Endothelial cell of umbilical vein (primary cell): ENCODE measurements around the gene ZHX3. TPM values are rescaled to one million over a fixed set of nuclear protein-coding genes. Genes with fewer than 3 reads are reported as not detected.

Experiments
- BruUV-seq: library from RNA; stranded (reverse); fragments of 400-500 nt; replicated peaks from 2 replicates; lab custom pipeline; 2021; lab: Mats Ljungman, UMichigan
- CTCF ChIA-PET: fragments of 300-600, 350-600 bp; sonication (Branson Sonifier 250); formaldehyde crosslinking; loops from one replicate; lab custom pipeline; 2021; ENCODE audit warnings: antibody characterized with exemption, inconsistent platforms; lab: Charles Lee
- POLR2A ChIA-PET: fragments of 300-600, 350-600 bp; sonication (Branson Sonifier 250); formaldehyde crosslinking; loops from one replicate; lab custom pipeline; 2021; ENCODE audit warnings: antibody characterized with exemption, inconsistent platforms; lab: Charles Lee
- DNase-seq: peaks from one replicate; pipeline ENCODE4 v3.0.0-alpha.2; 2011; ENCODE audit warnings: low read depth, low spot score
- FAIRE-seq: peaks from 2 replicates; lab custom pipeline; 2011; peaks lifted over from hg19 to GRCh38; lab: Jason Lieb, UNC
- H2AFZ ChIP-seq: 2 replicates; pipeline ENCODE4 v1.6.0; 2012; ENCODE audit warnings: low read depth, low read length, control low read depth, inconsistent platforms
- H3K27ac ChIP-seq: 2 replicates; pipeline ENCODE4 v1.5.1; 2011; ENCODE audit warnings: low read depth, mild to moderate bottlenecking, control low read depth, low read length, moderate library complexity; ENCODE audit not compliant: insufficient read depth
- H3K27me3 ChIP-seq, 2 experiments: 2 replicates each; pipeline versions ENCODE4 v1.6.0 to v1.6.1; 2011; ENCODE audit warnings: low read length in 2 of 2, mixed read lengths in 1 of 2; ENCODE audit not compliant: control insufficient read depth in 2 of 2, insufficient read depth in 2 of 2
- H3K36me3 ChIP-seq, 2 experiments: 2 replicates in 1 of 2; 3 replicates in 1 of 2; pipeline ENCODE4 v1.5.1; 2011; ENCODE audit warnings: low read length in 2 of 2, mild to moderate bottlenecking in 1 of 2, moderate library complexity in 1 of 2; ENCODE audit not compliant: control insufficient read depth in 2 of 2, insufficient read depth in 2 of 2; ENCODE audit errors: extremely low read depth in 1 of 2
- H3K4me1 ChIP-seq: 3 replicates; pipeline ENCODE4 v1.5.1; 2011; ENCODE audit warnings: mild to moderate bottlenecking, low read length; ENCODE audit not compliant: control insufficient read depth, insufficient read depth; ENCODE audit errors: extremely low read depth
- H3K4me2 ChIP-seq: 2 replicates; pipeline ENCODE4 v1.6.1; 2011; ENCODE audit warnings: low read length, control low read depth, mixed read lengths; ENCODE audit not compliant: insufficient read depth
- H3K4me3 ChIP-seq, 3 experiments: fragments of 200-600 bp in 1 of 3; sonication (generic), shearing (Covaris generic) in 1 of 3; replicated peaks in 1 of 3; 2 replicates each; pipeline ENCODE4 v1.5.1; 2011 to 2016; ENCODE audit warnings: control low read depth in 3 of 3, low read length in 3 of 3, mild to moderate bottlenecking in 2 of 3, inconsistent platforms in 1 of 3, low read depth in 1 of 3, moderate library complexity in 1 of 3; ENCODE audit not compliant: insufficient read depth in 1 of 3
- H3K79me2 ChIP-seq: 2 replicates; pipeline ENCODE4 v1.6.0; 2012; ENCODE audit warnings: low read length, inconsistent platforms; ENCODE audit not compliant: control insufficient read depth, insufficient read depth
- H3K9ac ChIP-seq: replicated peaks from 2 replicates; pipeline ENCODE3; 2011; ENCODE audit warnings: low read length, control low read depth; ENCODE audit not compliant: insufficient read depth; ENCODE audit errors: extremely low read depth
- H3K9me1 ChIP-seq: replicated peaks from 3 replicates; pipeline ENCODE4 v1.6.0; 2011; ENCODE audit warnings: mild to moderate bottlenecking, low read length; ENCODE audit not compliant: control insufficient read depth, insufficient read depth; ENCODE audit errors: extremely low read depth
- H3K9me3 ChIP-seq: replicated peaks from 2 replicates; pipeline ENCODE4 v1.5.1; 2012; ENCODE audit warnings: low read length, inconsistent platforms; ENCODE audit not compliant: control insufficient read depth, insufficient read depth
- H4K20me1 ChIP-seq: replicated peaks from 2 replicates; pipeline ENCODE3; 2011; ENCODE audit warnings: mild to moderate bottlenecking, low read length; ENCODE audit not compliant: control insufficient read depth, insufficient read depth; ENCODE audit errors: extremely low read depth
- EZH2 ChIP-seq: IDR thresholded peaks from 2 replicates; pipeline ENCODE4 v1.6.1; 2012; ENCODE audit warnings: borderline replicate concordance, low read depth, mild to moderate bottlenecking, moderate library complexity, low read length, inconsistent platforms; ENCODE audit not compliant: severe bottlenecking
- FOS ChIP-seq: IDR thresholded peaks from 2 replicates; pipeline ENCODE4 v1.6.1; 2011; ENCODE audit warnings: mild to moderate bottlenecking, low read length, moderate library complexity, borderline replicate concordance; ENCODE audit not compliant: insufficient read depth
- GATA2 ChIP-seq: IDR thresholded peaks from 2 replicates; pipeline ENCODE4 v1.7.0; 2011; ENCODE audit warnings: low read depth, mild to moderate bottlenecking, moderate library complexity, mixed read lengths, low read length; ENCODE audit not compliant: insufficient read length, insufficient read depth
- JUN ChIP-seq: IDR thresholded peaks from 2 replicates; pipeline ENCODE4 v1.6.1; 2011; ENCODE audit warnings: borderline replicate concordance, low read depth; ENCODE audit not compliant: insufficient read length, insufficient read depth
- MYC ChIP-seq: IDR thresholded peaks from one replicate; pipeline ENCODE4 v1.6.1; 2011; ENCODE audit warnings: mild to moderate bottlenecking, low read depth, low read length
- POLR2A ChIP-seq: IDR thresholded peaks from 2 replicates; pipeline ENCODE4 v1.6.1; 2012; ENCODE audit warnings: low read depth, mild to moderate bottlenecking, control low read depth, low read length
- POLR2AphosphoS5 ChIP-seq: IDR thresholded peaks from 2 replicates; pipeline ENCODE4 v1.6.1; 2012; ENCODE audit warnings: low read depth, mild to moderate bottlenecking, control low read depth, low read length, moderate library complexity; ENCODE audit not compliant: insufficient read depth
- dilution Hi-C: fragments of 300-500 bp; cut with MboI; formaldehyde crosslinking; loops from one replicate; pipeline ENCODE4 v1.15.0; 2019; ENCODE audit warnings: low sequenced_read_pairs; ENCODE audit not compliant: extremely low pct_ligation_motif_present
- intact Hi-C: fragments of 100-400 bp; cut with micrococcal nuclease; formaldehyde crosslinking; loops from one replicate; pipeline ENCODE4 v1.10.0; 2022
- polyA plus RNA-seq, 4 experiments: library from polyadenylated mRNA; depleted of rRNA in 3 of 4; stranded (reverse) in 3 of 4; unstranded in 1 of 4; fragments of >200 nt; gene quantifications; 2 replicates each; pipeline versions ENCODE4 v1.2.1 to v1.2.3, GENCODE V29; 2011 to 2012; ENCODE audit warnings: missing spikeins in 1 of 4
- total RNA-seq: library from RNA; stranded (reverse); gene quantifications from 2 replicates; pipeline ENCODE4 v1.2.3, GENCODE V29; 2021
- TF ChIP-seq, protein P1 (sequence below): IDR thresholded peaks from 2 replicates; pipeline ENCODE4 v1.6.1; 2011; ENCODE audit not compliant: insufficient read depth, insufficient read length
- TF ChIP-seq, protein P2 (sequence below), 2 donors: IDR thresholded peaks; 1 replicate in 1 of 2; 2 replicates in 1 of 2; pipeline ENCODE4 v1.5.1; 2011; ENCODE audit warnings: low read length in 2 of 2, mild to moderate bottlenecking in 2 of 2, moderate library complexity in 2 of 2, control low read depth in 1 of 2, inconsistent platforms in 1 of 2, low read depth in 1 of 2; ENCODE audit not compliant: insufficient read depth in 1 of 2; ENCODE audit errors: extremely low read depth in 1 of 2

Gene ZHX3
- total and polyA plus RNA-seq, 2 donors (not counting 3 experiments of a cell fraction or from before 2014, with no cell fraction given) = 7.4 to 17.8 TPM

DNA sequence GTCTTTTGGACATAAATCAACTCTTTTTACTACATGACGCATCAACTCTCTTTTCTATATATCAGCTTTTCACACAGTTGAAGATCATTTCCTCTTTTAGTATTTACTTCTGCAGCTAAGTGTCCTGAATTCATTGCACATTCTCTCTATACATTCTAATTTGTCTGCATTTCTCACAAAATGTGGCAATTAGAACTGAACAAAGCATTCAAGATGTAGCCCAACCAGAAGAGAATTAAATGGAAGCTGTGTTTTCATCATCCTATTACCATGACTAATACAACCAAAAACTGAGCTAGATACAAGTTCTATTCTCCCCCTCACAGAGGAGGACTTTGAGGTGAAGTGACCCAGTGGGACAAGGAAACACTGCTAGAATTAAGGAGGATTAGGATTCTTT, 93.2 kb downstream of the ZHX3 start:
- no peaks in the 10 kb centered on the region for H3K36me3 ChIP-seq
- H3K27ac ChIP-seq = no peak overlapping the region
- H4K20me1 ChIP-seq = no peaks in the 10 kb centered on the region
- CTCF ChIA-PET = interaction anchor here (1.0 to 3.7 kb wide), 10 partner anchors 8 to 116 kb away, joined by 3 to 29 read pairs (median 7); partner anchors contain the start of gene LPIN3
- H2AFZ ChIP-seq = no peak overlapping the region
- H3K4me3 ChIP-seq = no peak overlapping the region
- no peaks in the 10 kb centered on the region for H3K4me1 ChIP-seq
- POLR2A ChIA-PET = interaction anchor here (1.1 kb wide), 1 partner anchor 23 kb away, joined by 4 read pairs; no protein-coding TSS in a partner anchor
- TF ChIP-seq EZH2 = no peak
- TF ChIP-seq JUN = no peak
- no peak for TF ChIP-seq MYC
- TF ChIP-seq FOS = no peak
- no peak for TF ChIP-seq POLR2AphosphoS5
- no peak for TF ChIP-seq GATA2
- TF ChIP-seq, protein P1, sequence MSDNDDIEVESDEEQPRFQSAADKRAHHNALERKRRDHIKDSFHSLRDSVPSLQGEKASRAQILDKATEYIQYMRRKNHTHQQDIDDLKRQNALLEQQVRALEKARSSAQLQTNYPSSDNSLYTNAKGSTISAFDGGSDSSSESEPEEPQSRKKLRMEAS = no peak
- H3K79me2 ChIP-seq = no peaks in the 10 kb centered on the region
- no peak for DNase-seq
- intact Hi-C loops = no loop called here
- no peaks in the 10 kb centered on the region for H3K9me3 ChIP-seq
- FAIRE-seq = no peak
- dilution Hi-C loops = no loop called here
- no peaks in the 10 kb centered on the region for H3K9me1 ChIP-seq
- H3K4me2 ChIP-seq = no peak overlapping the region
- no peak overlapping the region for H3K9ac ChIP-seq
- H3K27me3 ChIP-seq = no peaks in the 10 kb centered on the region
- BruUV-seq = no TSS peak

DNA sequence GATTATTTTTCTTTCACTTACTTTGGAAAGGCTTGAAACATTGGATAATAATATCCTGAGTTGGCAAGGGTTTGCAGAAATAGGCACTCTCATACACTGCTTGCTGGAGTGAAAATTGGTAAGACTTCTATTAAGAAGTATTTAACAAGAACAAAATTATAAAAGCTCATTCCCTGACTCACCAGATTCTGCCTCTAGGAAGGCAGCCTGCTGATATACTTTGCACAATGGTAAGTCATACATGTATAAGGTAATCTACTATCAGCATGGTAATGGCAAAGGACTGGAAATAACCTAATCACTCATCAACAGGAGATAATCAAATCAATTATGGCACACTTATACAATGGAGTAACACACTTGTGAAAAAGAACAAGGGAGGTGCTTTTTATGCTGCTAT, 94.4 kb downstream of the ZHX3 start:
- FAIRE-seq (no peak), DNase-seq (no peak)
- H3K27ac ChIP-seq = no peak overlapping the region
- H2AFZ ChIP-seq = no peak overlapping the region
- dilution Hi-C loops = no loop called here
- H3K9me3 ChIP-seq = no peaks in the 10 kb centered on the region
- H3K9me1 ChIP-seq = no peaks in the 10 kb centered on the region
- H3K4me2 ChIP-seq = no peak overlapping the region
- H3K36me3 ChIP-seq = no peaks in the 10 kb centered on the region
- H3K4me1 ChIP-seq = no peaks in the 10 kb centered on the region
- no peak overlapping the region for H3K9ac ChIP-seq
- no TSS peak for BruUV-seq
- H4K20me1 ChIP-seq = no peaks in the 10 kb centered on the region
- H3K79me2 ChIP-seq = no peaks in the 10 kb centered on the region
- intact Hi-C loops = no loop called here
- H3K4me3 ChIP-seq = no peak overlapping the region
- H3K27me3 ChIP-seq = no peaks in the 10 kb centered on the region
- CTCF ChIA-PET = interaction anchor here (2.3 to 3.7 kb wide), 4 partner anchors 9 to 50 kb away, joined by 9 to 29 read pairs (median 14); no protein-coding TSS in a partner anchor
- TF ChIP-seq EZH2 = no peak
- TF ChIP-seq POLR2AphosphoS5 = no peak
- TF ChIP-seq POLR2A = no peak
- no peak for TF ChIP-seq MYC
- no peak for TF ChIP-seq FOS
- no peak for TF ChIP-seq JUN
- no peak for TF ChIP-seq GATA2
- TF ChIP-seq, protein P2, sequence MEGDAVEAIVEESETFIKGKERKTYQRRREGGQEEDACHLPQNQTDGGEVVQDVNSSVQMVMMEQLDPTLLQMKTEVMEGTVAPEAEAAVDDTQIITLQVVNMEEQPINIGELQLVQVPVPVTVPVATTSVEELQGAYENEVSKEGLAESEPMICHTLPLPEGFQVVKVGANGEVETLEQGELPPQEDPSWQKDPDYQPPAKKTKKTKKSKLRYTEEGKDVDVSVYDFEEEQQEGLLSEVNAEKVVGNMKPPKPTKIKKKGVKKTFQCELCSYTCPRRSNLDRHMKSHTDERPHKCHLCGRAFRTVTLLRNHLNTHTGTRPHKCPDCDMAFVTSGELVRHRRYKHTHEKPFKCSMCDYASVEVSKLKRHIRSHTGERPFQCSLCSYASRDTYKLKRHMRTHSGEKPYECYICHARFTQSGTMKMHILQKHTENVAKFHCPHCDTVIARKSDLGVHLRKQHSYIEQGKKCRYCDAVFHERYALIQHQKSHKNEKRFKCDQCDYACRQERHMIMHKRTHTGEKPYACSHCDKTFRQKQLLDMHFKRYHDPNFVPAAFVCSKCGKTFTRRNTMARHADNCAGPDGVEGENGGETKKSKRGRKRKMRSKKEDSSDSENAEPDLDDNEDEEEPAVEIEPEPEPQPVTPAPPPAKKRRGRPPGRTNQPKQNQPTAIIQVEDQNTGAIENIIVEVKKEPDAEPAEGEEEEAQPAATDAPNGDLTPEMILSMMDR (IDR thresholded peaks at IDR 0.05; ENCODE audit: extremely low read depth in 1 of 2, insufficient read depth in 1 of 2, low read depth in 1 of 2, low read length in 2 of 2) = no peak
- TF ChIP-seq, protein P1 = no peak
- POLR2A ChIA-PET = interaction anchor here (0.6 kb wide), 1 partner anchor 104 kb away, joined by 4 read pairs; no protein-coding TSS in a partner anchor
